H9 (cell line): ENCODE results near the gene FSTL4. TPM values are rescaled to one million over a fixed set of nuclear protein-coding genes. Genes with fewer than 3 reads are reported as not detected.

ENCODE experiments used
- DNase-seq: peaks from one replicate; pipeline ENCODE4 v3.0.0-alpha.2; 2017
- H2AFZ ChIP-seq: one replicate; pipeline ENCODE4 v1.6.1; 2013; ENCODE audit warnings: mild to moderate bottlenecking, low read length, control low read depth, moderate library complexity
- H2AK5ac ChIP-seq: 2 replicates; pipeline ENCODE4 v1.6.1; 2013; ENCODE audit warnings: low read length, control low read depth, mixed read lengths; ENCODE audit not compliant: insufficient read length
- H2BK120ac ChIP-seq: one replicate; pipeline ENCODE4 v1.6.1; 2013; ENCODE audit warnings: low read depth, mild to moderate bottlenecking, low read length, control low read depth, inconsistent platforms; ENCODE audit not compliant: poor library complexity, severe bottlenecking
- H2BK12ac ChIP-seq: 2 replicates; pipeline ENCODE4 v1.6.1; 2013; ENCODE audit warnings: low read length, control low read depth, mixed read lengths, low read depth; ENCODE audit not compliant: insufficient read length
- H2BK15ac ChIP-seq: 2 replicates; pipeline ENCODE4 v1.6.1; 2013; ENCODE audit warnings: low read depth, low read length, control low read depth
- H2BK20ac ChIP-seq: one replicate; pipeline ENCODE4 v1.6.1; 2013; ENCODE audit warnings: low read depth, mild to moderate bottlenecking, low read length, control low read depth, inconsistent platforms; ENCODE audit not compliant: poor library complexity, severe bottlenecking
- H2BK5ac ChIP-seq: 2 replicates; pipeline ENCODE4 v1.6.1; 2013; ENCODE audit warnings: low read length, control low read depth, mixed read lengths; ENCODE audit not compliant: insufficient read length
- H3K14ac ChIP-seq: 2 replicates; pipeline ENCODE4 v1.6.1; 2013; ENCODE audit warnings: low read length, control low read depth; ENCODE audit not compliant: insufficient read depth
- H3K18ac ChIP-seq: 2 replicates; pipeline ENCODE4 v1.6.1; 2013; ENCODE audit warnings: low read depth, mild to moderate bottlenecking, mixed read lengths, low read length, control low read depth; ENCODE audit not compliant: insufficient read length
- H3K23ac ChIP-seq: 2 replicates; pipeline ENCODE4 v1.6.1; 2013; ENCODE audit warnings: low read length, control low read depth, mixed read lengths, low read depth; ENCODE audit not compliant: insufficient read length
- H3K23me2 ChIP-seq: 2 replicates; pipeline ENCODE4 v1.6.1; 2013; ENCODE audit warnings: low read depth, mild to moderate bottlenecking, mixed read lengths, low read length, control low read depth; ENCODE audit not compliant: insufficient read length, poor library complexity, severe bottlenecking
- H3K27ac ChIP-seq: 2 replicates; pipeline ENCODE4 v1.5.1; 2013; ENCODE audit warnings: low read length, control low read depth, mixed read lengths, low read depth; ENCODE audit not compliant: insufficient read length
- H3K27me3 ChIP-seq: 2 replicates; pipeline ENCODE4 v1.6.1; 2013; ENCODE audit warnings: low read length, control low read depth, inconsistent platforms; ENCODE audit not compliant: insufficient read depth
- H3K4ac ChIP-seq: 2 replicates; pipeline ENCODE4 v1.6.1; 2013; ENCODE audit warnings: low read depth, mild to moderate bottlenecking, control low read depth, inconsistent platforms, low read length, moderate library complexity
- H3K4me1 ChIP-seq: 2 replicates; pipeline ENCODE4 v1.6.1; 2013; ENCODE audit warnings: low read length, control low read depth, inconsistent platforms; ENCODE audit not compliant: insufficient read depth
- H3K4me2 ChIP-seq: 2 replicates; pipeline ENCODE4 v1.6.1; 2013; ENCODE audit warnings: low read length, control low read depth, mixed read lengths; ENCODE audit not compliant: insufficient read length, insufficient read depth
- H3K56ac ChIP-seq: 2 replicates; pipeline ENCODE4 v1.6.1; 2013; ENCODE audit warnings: low read depth, mild to moderate bottlenecking, mixed read lengths, low read length, control low read depth; ENCODE audit not compliant: insufficient read length
- H3K79me1 ChIP-seq: 2 replicates; pipeline ENCODE4 v1.6.1; 2013; ENCODE audit warnings: low read depth, mild to moderate bottlenecking, moderate library complexity, low read length, control low read depth, inconsistent platforms; ENCODE audit not compliant: insufficient read depth, poor library complexity, severe bottlenecking
- H3K79me2 ChIP-seq: 2 replicates; pipeline ENCODE4 v1.6.1; 2013; ENCODE audit warnings: low read length, control low read depth, inconsistent platforms; ENCODE audit not compliant: insufficient read depth
- H3K9ac ChIP-seq: 2 replicates; pipeline ENCODE4 v1.6.1; 2013; ENCODE audit warnings: low read length, control low read depth, mixed read lengths; ENCODE audit not compliant: insufficient read length; ENCODE audit errors: extremely low read depth
- H3K9me3 ChIP-seq: one replicate; pipeline ENCODE4 v1.6.1; 2013; ENCODE audit warnings: low read depth, low read length, inconsistent platforms; ENCODE audit not compliant: control insufficient read depth
- H3T11ph ChIP-seq: one replicate; pipeline ENCODE4 v1.6.1; 2013; ENCODE audit warnings: mild to moderate bottlenecking, low read length, control low read depth, inconsistent platforms
- H4K20me1 ChIP-seq: one replicate; pipeline ENCODE4 v1.6.1; 2013; ENCODE audit not compliant: control insufficient read depth, insufficient read length, insufficient read depth
- H4K5ac ChIP-seq: 2 replicates; pipeline ENCODE4 v1.6.1; 2013; ENCODE audit warnings: low read depth, mild to moderate bottlenecking, mixed read lengths, low read length, control low read depth; ENCODE audit not compliant: insufficient read length
- H4K8ac ChIP-seq: replicated peaks from 2 replicates; pipeline ENCODE4 v1.6.1; 2013; ENCODE audit warnings: low read length, control low read depth, mixed read lengths, low read depth; ENCODE audit not compliant: insufficient read length
- H4K91ac ChIP-seq: 2 replicates; pipeline ENCODE4 v1.6.1; 2013; ENCODE audit warnings: low read depth, mild to moderate bottlenecking, moderate library complexity, mixed read lengths, low read length, control low read depth; ENCODE audit not compliant: insufficient read length
- H3K27ac Mint-ChIP-seq, 3 experiments: 2 replicates in 2 of 3; 3 replicates in 1 of 3; pipeline ENCODE4 v1.8.0; 2020 to 2021; ENCODE audit warnings: mixed read lengths in 3 of 3, mild to moderate bottlenecking in 1 of 3, moderate library complexity in 1 of 3
- H3K27me3 Mint-ChIP-seq: 2 replicates; pipeline ENCODE4 v1.8.0; 2021; ENCODE audit warnings: low read depth, mild to moderate bottlenecking, moderate library complexity, mixed read lengths
- H3K36me3 Mint-ChIP-seq, 3 experiments: 2 replicates in 2 of 3; 3 replicates in 1 of 3; pipeline ENCODE4 v1.8.0; 2020 to 2021; ENCODE audit warnings: low read depth in 3 of 3, mixed read lengths in 3 of 3; ENCODE audit not compliant: insufficient read depth in 1 of 3
- H3K4me1 Mint-ChIP-seq, 2 experiments: 2 replicates each; pipeline ENCODE4 v1.8.0; 2020; ENCODE audit warnings: mixed read lengths in 2 of 2
- H3K4me3 Mint-ChIP-seq, 2 experiments: 2 replicates in 1 of 2; 3 replicates in 1 of 2; pipeline ENCODE4 v1.8.0; 2020 to 2021; ENCODE audit warnings: mild to moderate bottlenecking in 2 of 2, mixed read lengths in 2 of 2, moderate library complexity in 1 of 2
- H3K9me3 Mint-ChIP-seq, 2 experiments: 2 replicates in 1 of 2; 3 replicates in 1 of 2; pipeline ENCODE4 v1.8.0; 2020; ENCODE audit warnings: mild to moderate bottlenecking in 2 of 2, mixed read lengths in 2 of 2, moderate library complexity in 1 of 2
- CTCF ChIP-seq: fragments of 200-600 bp; sonication (generic); conservative IDR thresholded peaks from 3 replicates; pipeline ENCODE4 v1.8.0; 2021; ENCODE audit warnings: antibody characterized with exemption, mild to moderate bottlenecking
- WGBS: extraction: QIAGEN DNeasy Blood & Tissue Kit; methylation state at CpG from one replicate; pipeline ENCODE4 v1.1.7; 2013; ENCODE audit warnings: missing lambda C conversion rate, low lambda C conversion rate, mixed read lengths; ENCODE audit not compliant: insufficient read length; ENCODE audit errors: extremely low coverage; 5-methylcytosine and 5-hydroxymethylcytosine counted together
- total RNA-seq: library from RNA; stranded (reverse); gene quantifications from 2 replicates; pipeline ENCODE4 v1.2.1, GENCODE V29; 2021

The FSTL4 gene
- total RNA-seq, 1 experiment from 2014 or later: 5.7 TPM

- Histone ChIP-seq H3K4me2 (no peak overlapping the region), H2AK5ac (no peak overlapping the region), H3T11ph (no peak overlapping the region), H3K4me1 (no peaks in the 10 kb centered on the region), H2BK120ac (no peak overlapping the region), H4K91ac (no peak overlapping the region), H3K79me1 (no peaks in the 10 kb centered on the region), H4K20me1 (no peaks in the 10 kb centered on the region), H2AFZ (no peak overlapping the region), H2BK15ac (no peak overlapping the region), H3K9me3 (no peaks in the 10 kb centered on the region), H3K18ac (no peak overlapping the region), H4K8ac (no peak overlapping the region), H3K4ac (no peak overlapping the region), H2BK5ac (no peak overlapping the region), H3K79me2 (no peaks in the 10 kb centered on the region), H3K27ac (no peak overlapping the region), H3K14ac (no peak overlapping the region), H4K5ac (no peak overlapping the region), H3K23ac (no peak overlapping the region), H3K9ac (no peak overlapping the region), H2BK12ac (no peak overlapping the region), H3K56ac (no peak overlapping the region), H3K27me3 (no peaks in the 10 kb centered on the region), H2BK20ac (no peak overlapping the region), H3K23me2 (no peaks in the 10 kb centered on the region)
- no peaks in the 10 kb centered on the region for H3K9me3 Mint-ChIP-seq
- no peak overlapping the region for H3K4me3 Mint-ChIP-seq
- TF ChIP-seq CTCF: no peak
- peaks cover 2% of the 10 kb centered on the region; the same call in 1 of the 2 replicates for H3K27me3 Mint-ChIP-seq
- no peak for DNase-seq
- H3K36me3 Mint-ChIP-seq: no peaks in the 10 kb centered on the region; a peak in 1 of 7 replicates
- WGBS: no CpG with 5 or more reads among the region's 4 CpGs
- no peak overlapping the region for H3K27ac Mint-ChIP-seq
- peaks cover 16 to 21% of the 10 kb centered on the region in 2 experiments for H3K4me1 Mint-ChIP-seq
Measured at GRCh38 chr5:133262690-133263089, 349.7 kb downstream of the FSTL4 start.
